Right lobe of liver (tissue), 4 donors: Measurements from ENCODE around the gene ZNF644.

Experiments
- CTCF ChIP-seq, 4 donors: fragments of 200-600 bp in 3 of 4; fragments of 450-650 bp in 1 of 4; IDR thresholded peaks; one replicate each; pipeline versions ENCODE4 v1.5.1 to v1.8.0; 2016 to 2022; ENCODE audit warnings: antibody characterized with exemption in 4 of 4, mild to moderate bottlenecking in 2 of 4
- POLR2A ChIP-seq: fragments of 450-650 bp; IDR thresholded peaks from one replicate; pipeline ENCODE4 v1.6.1; 2017; ENCODE audit warnings: antibody characterized with exemption, mild to moderate bottlenecking
- donor health status: DM: no; HTN: no; CAD: no.
- donor health status: DM: no; HTN: no; CAD: no.
- donor health status: DM: no; HTN: yes; CAD: no.

- TF ChIP-seq POLR2A (no peak), CTCF (IDR thresholded peaks at IDR 0.05) (no peak)
Measured at GRCh38 chr1:90919900-90920299, 101.9 kb downstream of the ZNF644 start.
